H1 (cell line): ENCODE measurements around the gene CTIF. TPM values are rescaled to one million over a fixed set of nuclear protein-coding genes. Genes with fewer than 3 reads are reported as not detected.

Experiments used
- CTCF ChIA-PET: fragments of 300-600 bp; sonication (Branson Sonifier 250); formaldehyde crosslinking; loops from one replicate; lab custom pipeline; 2021; ENCODE audit not compliant: partially characterized antibody; lab: Charles Lee
- POLR2A ChIA-PET: fragments of 300-600 bp; sonication (Branson Sonifier 250); formaldehyde crosslinking; loops from one replicate; lab custom pipeline; 2021; ENCODE audit warnings: inconsistent platforms; ENCODE audit not compliant: partially characterized antibody; lab: Charles Lee
- DNase-seq, 2 experiments: peaks; one replicate each; pipeline versions ENCODE4 v3.0.0 to v3.0.0-alpha.2; 2010 to 2022; ENCODE audit warnings: low spot score in 2 of 2, low read depth in 1 of 2, mixed read lengths in 1 of 2
- FAIRE-seq: peaks from 2 replicates; lab custom pipeline; 2011; peaks lifted over from hg19 to GRCh38; lab: Jason Lieb, UNC
- H2AFZ ChIP-seq: 2 replicates; pipeline ENCODE4 v1.8.1; 2012; ENCODE audit warnings: low read length, inconsistent platforms
- H2AK5ac ChIP-seq: 2 replicates; pipeline ENCODE4 v1.6.1; 2013; ENCODE audit warnings: low read depth, low read length
- H2BK120ac ChIP-seq: replicated peaks from 2 replicates; pipeline ENCODE3; 2013; ENCODE audit warnings: low read depth, low read length, inconsistent platforms
- H2BK12ac ChIP-seq: 2 replicates; pipeline ENCODE4 v1.6.1; 2013; ENCODE audit warnings: low read depth, low read length
- H2BK15ac ChIP-seq: 2 replicates; pipeline ENCODE4 v1.6.1; 2013; ENCODE audit warnings: low read length
- H2BK20ac ChIP-seq: 2 replicates; pipeline ENCODE4 v1.6.1; 2013; ENCODE audit warnings: low read length
- H2BK5ac ChIP-seq: 2 replicates; pipeline ENCODE4 v1.6.1; 2013; ENCODE audit warnings: low read depth, low read length
- H3K14ac ChIP-seq: 2 replicates; pipeline ENCODE4 v1.6.1; 2013; ENCODE audit warnings: inconsistent platforms; ENCODE audit not compliant: insufficient read length
- H3K18ac ChIP-seq: 2 replicates; pipeline ENCODE4 v1.6.1; 2013; ENCODE audit warnings: low read length; ENCODE audit errors: extremely low read depth
- H3K23ac ChIP-seq: 2 replicates; pipeline ENCODE4 v1.6.1; 2013; ENCODE audit warnings: inconsistent platforms; ENCODE audit not compliant: insufficient read length
- H3K23me2 ChIP-seq: 2 replicates; pipeline ENCODE4 v1.6.1; 2013; ENCODE audit warnings: low read depth, low read length
- H3K27ac ChIP-seq: 2 replicates; pipeline ENCODE4 v1.6.1; 2011; ENCODE audit warnings: low read depth, low read length, inconsistent platforms
- H3K27me3 ChIP-seq, 4 experiments: replicated peaks in 1 of 4; 1 replicate in 1 of 4; 2 replicates in 3 of 4; pipeline versions ENCODE4 v1.6.1 to v1.8.1; 2011 to 2013; ENCODE audit warnings: low read length in 3 of 4, mild to moderate bottlenecking in 3 of 4, inconsistent platforms in 2 of 4, mixed read lengths in 2 of 4, moderate library complexity in 1 of 4; ENCODE audit not compliant: control insufficient read depth in 3 of 4, insufficient read depth in 3 of 4; ENCODE audit errors: extremely low read depth in 1 of 4
- H3K36me3 ChIP-seq, 4 experiments: 2 replicates each; pipeline versions ENCODE4 v1.6.1 to v1.8.1; 2011 to 2013; ENCODE audit warnings: mild to moderate bottlenecking in 4 of 4, low read length in 3 of 4, moderate library complexity in 2 of 4, control low read depth in 1 of 4, inconsistent platforms in 1 of 4; ENCODE audit not compliant: insufficient read depth in 4 of 4, control insufficient read depth in 2 of 4
- H3K4ac ChIP-seq: replicated peaks from 2 replicates; pipeline ENCODE3; 2013; ENCODE audit warnings: low read length, low read depth, mixed read lengths, inconsistent platforms; ENCODE audit not compliant: insufficient read length
- H3K4me1 ChIP-seq, 4 experiments: replicated peaks in 1 of 4; 1 replicate in 1 of 4; 2 replicates in 3 of 4; pipeline versions ENCODE4 v1.6.1 to v1.8.1; 2011 to 2013; ENCODE audit warnings: low read length in 3 of 4, inconsistent platforms in 2 of 4, mixed read lengths in 1 of 4; ENCODE audit not compliant: insufficient read depth in 4 of 4, control insufficient read depth in 3 of 4
- H3K4me2 ChIP-seq, 2 experiments: 2 replicates each; pipeline versions ENCODE4 v1.6.1 to v1.8.1; 2011 to 2013; ENCODE audit warnings: low read depth in 2 of 2, low read length in 2 of 2, control low read depth in 1 of 2, inconsistent platforms in 1 of 2, mild to moderate bottlenecking in 1 of 2; ENCODE audit not compliant: insufficient read depth in 1 of 2
- H3K4me3 ChIP-seq, 4 experiments: fragments of 200-600, 300-600 bp in 1 of 4; sonication (generic), shearing (Covaris generic), sonication (Bioruptor Twin) in 1 of 4; 2 replicates each; pipeline versions ENCODE4 v1.5.1 to v1.8.1; 2011 to 2016; ENCODE audit warnings: low read length in 4 of 4, low read depth in 3 of 4, control low read depth in 2 of 4, inconsistent platforms in 2 of 4, mild to moderate bottlenecking in 2 of 4, mixed read lengths in 1 of 4, moderate library complexity in 1 of 4; ENCODE audit not compliant: insufficient read depth in 2 of 4; ENCODE audit errors: extremely low read depth in 1 of 4
- H3K56ac ChIP-seq: replicated peaks from 2 replicates; pipeline ENCODE3; 2013; ENCODE audit warnings: low read depth, mild to moderate bottlenecking, mixed read lengths, low read length, inconsistent platforms; ENCODE audit not compliant: insufficient read length
- H3K79me1 ChIP-seq: 2 replicates; pipeline ENCODE4 v1.6.1; 2013; ENCODE audit warnings: low read depth, low read length, control low read depth
- H3K79me2 ChIP-seq, 2 experiments: 2 replicates each; pipeline versions ENCODE4 v1.6.1 to v1.8.1; 2012 to 2013; ENCODE audit warnings: low read length in 2 of 2, mild to moderate bottlenecking in 2 of 2, inconsistent platforms in 1 of 2; ENCODE audit not compliant: insufficient read depth in 2 of 2, control insufficient read depth in 1 of 2
- H3K9ac ChIP-seq, 4 experiments: replicated peaks in 1 of 4; 1 replicate in 1 of 4; 2 replicates in 3 of 4; pipeline versions ENCODE4 v1.6.1 to v1.8.1; 2011 to 2013; ENCODE audit warnings: low read depth in 3 of 4, low read length in 3 of 4, control low read depth in 2 of 4, mild to moderate bottlenecking in 2 of 4, moderate library complexity in 2 of 4, inconsistent platforms in 1 of 4; ENCODE audit errors: extremely low read depth in 1 of 4
- H3K9me3 ChIP-seq, 2 experiments: 2 replicates each; pipeline versions ENCODE4 v1.6.1 to v1.8.1; 2012 to 2013; ENCODE audit warnings: mild to moderate bottlenecking in 2 of 2, moderate library complexity in 2 of 2, control low read depth in 1 of 2, inconsistent platforms in 1 of 2, low read depth in 1 of 2, low read length in 1 of 2, mixed read lengths in 1 of 2; ENCODE audit not compliant: insufficient read depth in 2 of 2
- H4K20me1 ChIP-seq, 2 experiments: replicated peaks in 1 of 2; 2 replicates each; pipeline versions ENCODE3 to v1.8.1; 2011 to 2013; ENCODE audit warnings: inconsistent platforms in 2 of 2, low read length in 2 of 2, mild to moderate bottlenecking in 1 of 2; ENCODE audit not compliant: insufficient read depth in 2 of 2, control insufficient read depth in 1 of 2
- H4K5ac ChIP-seq: 2 replicates; pipeline ENCODE4 v1.6.1; 2013; ENCODE audit warnings: low read length, low read depth, mixed read lengths, inconsistent platforms; ENCODE audit not compliant: insufficient read length
- H4K8ac ChIP-seq: 2 replicates; pipeline ENCODE4 v1.8.0; 2013; ENCODE audit warnings: mild to moderate bottlenecking, moderate library complexity, low read length, inconsistent platforms; ENCODE audit not compliant: insufficient read depth; ENCODE audit errors: extremely low read depth
- H4K91ac ChIP-seq: replicated peaks from 2 replicates; pipeline ENCODE3; 2013; ENCODE audit warnings: low read length, mixed read lengths, inconsistent platforms; ENCODE audit not compliant: insufficient read length
- BACH1 ChIP-seq: IDR thresholded peaks from 2 replicates; pipeline ENCODE4 v1.6.1; 2012; ENCODE audit warnings: low read length, improper control_type of control experiment
- CBX5 ChIP-seq: fragments of 300-800, 300-1000 bp; sonication (generic); IDR thresholded peaks from 2 replicates; pipeline ENCODE4 v1.7.1; 2016; ENCODE audit warnings: antibody characterized with exemption, low read length, low read depth
- CBX8 ChIP-seq: fragments of 300-800, 300-1000 bp; sonication (generic); IDR thresholded peaks from 2 replicates; pipeline ENCODE4 v1.7.1; 2016; ENCODE audit warnings: low read depth, low read length, borderline replicate concordance
- EP300 ChIP-seq, 2 experiments: IDR thresholded peaks; 1 replicate in 1 of 2; 2 replicates in 1 of 2; pipeline ENCODE4 v1.6.1; 2011 to 2012; ENCODE audit warnings: low read depth in 2 of 2, low read length in 2 of 2, mild to moderate bottlenecking in 2 of 2, borderline replicate concordance in 1 of 2, inconsistent platforms in 1 of 2, moderate library complexity in 1 of 2
- FOSL1 ChIP-seq: IDR thresholded peaks from 2 replicates; pipeline ENCODE4 v1.6.1; 2011; ENCODE audit warnings: mild to moderate bottlenecking, low read depth, low read length, moderate library complexity; ENCODE audit not compliant: insufficient read depth
- HDAC6 ChIP-seq: IDR thresholded peaks from one replicate; pipeline ENCODE4 v1.7.1; 2012; ENCODE audit warnings: low read depth, mild to moderate bottlenecking, inconsistent platforms, low read length, moderate library complexity
- NANOG ChIP-seq: IDR thresholded peaks from 2 replicates; pipeline ENCODE4 v1.6.1; 2011; ENCODE audit warnings: low read length, low read depth, mild to moderate bottlenecking, inconsistent platforms; ENCODE audit not compliant: insufficient read depth, poor library complexity, severe bottlenecking
- RBBP5 ChIP-seq: IDR thresholded peaks from 2 replicates; pipeline ENCODE4 v1.7.1; 2012; ENCODE audit warnings: low read depth, mild to moderate bottlenecking, inconsistent platforms, low read length, moderate library complexity, borderline replicate concordance
- SIX5 ChIP-seq: IDR thresholded peaks from 2 replicates; pipeline ENCODE4 v1.6.1; 2011; ENCODE audit warnings: mild to moderate bottlenecking, low read depth, low read length
- TEAD4 ChIP-seq: IDR thresholded peaks from 2 replicates; pipeline ENCODE4 v1.6.1; 2012; ENCODE audit warnings: low read depth, low read length, inconsistent platforms, mixed read lengths
- WGBS, 2 experiments: shearing (Covaris generic) in 1 of 2; methylation state at CpG; one replicate each; pipeline versions ENCODE4 v1.1.6 to v1.1.7; 2013 to 2015; ENCODE audit warnings: low lambda C conversion rate in 2 of 2, mixed read lengths in 2 of 2, inconsistent platforms in 1 of 2, low coverage in 1 of 2, missing lambda C conversion rate in 1 of 2; ENCODE audit not compliant: insufficient replicate concordance in 2 of 2, insufficient coverage in 1 of 2, insufficient read length in 1 of 2; ENCODE audit errors: extremely low coverage in 1 of 2, missing lambda C conversion rate in 1 of 2; 5-methylcytosine and 5-hydroxymethylcytosine counted together
- polyA plus RNA-seq, 7 experiments: library from polyadenylated mRNA; depleted of rRNA in 3 of 7; stranded (reverse) in 5 of 7; unstranded in 2 of 7; fragments of >200 nt in 5 of 7; fragments of 200-250 nt in 2 of 7; gene quantifications; 1 replicate in 5 of 7; 2 replicates in 1 of 7; 4 replicates in 1 of 7; pipeline versions ENCODE4 v1.2.1 to v1.2.3, GENCODE V29; 2011 to 2013; ENCODE audit warnings: missing spikeins in 2 of 7, mixed read lengths in 2 of 7
- total RNA-seq: library from RNA; stranded (reverse); fragmentation: NEBNext Ultra II Directional; extraction: Animal tissue kit (Norgen Biotek cat#: 25700); gene quantifications from 2 replicates; pipeline ENCODE4 v1.2.1, GENCODE V29; 2021
- TF ChIP-seq, protein P1 (sequence below): IDR thresholded peaks from 2 replicates; pipeline ENCODE4 v1.6.1; 2011; ENCODE audit warnings: low read length, improper control_type of control experiment

Gene CTIF
- total and polyA plus RNA-seq, 2 of the 8 experiments (the other 6 are each of a cell fraction or from before 2014, with no cell fraction given), result 9.0 to 17.8 TPM

DNA sequence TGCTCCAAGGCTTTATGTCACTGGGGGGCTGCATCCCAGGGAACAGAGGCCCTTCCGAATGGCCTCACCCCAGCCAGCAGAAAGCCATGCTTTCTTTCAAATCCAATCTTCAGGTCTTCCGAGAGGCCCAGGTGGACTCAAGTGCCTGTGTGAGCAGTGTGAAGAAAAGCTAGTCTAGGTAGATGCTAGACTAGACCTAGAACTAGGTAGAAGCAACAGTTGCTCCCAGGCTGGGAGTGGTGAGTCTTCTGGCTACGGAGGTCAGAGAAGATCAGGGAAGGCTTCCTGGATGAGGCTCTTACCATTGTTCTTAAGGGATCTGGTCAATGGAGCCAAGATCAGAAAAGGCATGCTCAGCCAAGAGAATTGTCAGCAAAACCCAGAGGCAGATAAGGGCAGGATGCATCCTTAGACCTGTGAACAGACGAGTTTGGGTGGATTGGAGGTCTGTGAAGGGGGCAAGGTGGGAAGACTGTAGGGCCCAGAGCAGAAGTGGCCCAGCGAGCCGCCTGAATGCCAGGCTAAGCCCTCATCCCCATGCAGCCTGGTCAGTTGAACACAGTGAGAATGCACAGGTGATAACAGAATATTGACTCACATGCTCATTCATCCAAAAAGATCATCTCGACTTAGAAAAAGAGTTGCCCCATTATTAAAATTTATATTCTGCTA, 301.1 kb downstream of the CTIF start:
- no peak overlapping the region for H4K5ac ChIP-seq
- H4K91ac ChIP-seq, result no peak overlapping the region
- DNase-seq, result no peak
- no peak overlapping the region for H2AK5ac ChIP-seq
- no peak overlapping the region for H2AFZ ChIP-seq
- H3K23me2 ChIP-seq, result no peaks in the 10 kb centered on the region
- H3K4me1 ChIP-seq, result peaks cover 0 to 22% (median 10%) of the 10 kb centered on the region in 4 experiments; a peak in 6 of 7 replicates
- TF ChIP-seq NANOG (no peak), CBX5 (no peak), HDAC6 (no peak), EP300 (IDR thresholded peaks at IDR 0.05; ENCODE audit: borderline replicate concordance in 1 of 2, low read depth in 2 of 2, low read length in 2 of 2) (no peak), TEAD4 (no peak), RBBP5 (no peak), FOSL1 (no peak), CBX8 (no peak), BACH1 (no peak), SIX5 (no peak)
- TF ChIP-seq, protein P1, sequence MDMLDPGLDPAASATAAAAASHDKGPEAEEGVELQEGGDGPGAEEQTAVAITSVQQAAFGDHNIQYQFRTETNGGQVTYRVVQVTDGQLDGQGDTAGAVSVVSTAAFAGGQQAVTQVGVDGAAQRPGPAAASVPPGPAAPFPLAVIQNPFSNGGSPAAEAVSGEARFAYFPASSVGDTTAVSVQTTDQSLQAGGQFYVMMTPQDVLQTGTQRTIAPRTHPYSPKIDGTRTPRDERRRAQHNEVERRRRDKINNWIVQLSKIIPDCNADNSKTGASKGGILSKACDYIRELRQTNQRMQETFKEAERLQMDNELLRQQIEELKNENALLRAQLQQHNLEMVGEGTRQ, result no peak
- TF ChIP-seq, all 59 proteins: peak for 0
- Histone ChIP-seq H3K9me3 (no peaks in the 10 kb centered on the region), H2BK12ac (no peak overlapping the region), H3K79me2 (no peaks in the 10 kb centered on the region), H3K23ac (no peak overlapping the region), H2BK120ac (no peak overlapping the region), H4K8ac (no peak overlapping the region), H3K79me1 (no peaks in the 10 kb centered on the region; the same call in 1 of the 2 replicates), H2BK20ac (no peak overlapping the region), H3K4me3 (no peak overlapping the region), H3K56ac (no peak overlapping the region), H2BK5ac (no peak overlapping the region), H3K18ac (no peak overlapping the region), H4K20me1 (no peaks in the 10 kb centered on the region), H3K4ac (no peak overlapping the region), H3K27me3 (no peaks in the 10 kb centered on the region), H3K14ac (no peak overlapping the region), H2BK15ac (no peak overlapping the region), H3K9ac (no peak overlapping the region), H3K27ac (no peak overlapping the region), H3K36me3 (no peaks in the 10 kb centered on the region), H3K4me2 (no peak overlapping the region)
- FAIRE-seq, result no peak
- POLR2A ChIA-PET, result no interaction called here
- CTCF ChIA-PET, result interaction anchor here (1.4 kb wide), 1 partner anchor 90 kb away, joined by 4 read pairs; no protein-coding TSS in a partner anchor
- 92% methylated on average over 7 of the region's 7 CpGs; no CpG with 5 or more reads in 1 of the 2 experiments for WGBS, 2 experiments
